HepG2 (cell line): ENCODE measurements around the gene MXRA8. TPM values are rescaled to one million over a fixed set of nuclear protein-coding genes. Genes with fewer than 3 reads are reported as not detected.

Source experiments
- FOXA1 ChIP-seq, 2 experiments: fragments of 450-650 bp in 1 of 2; sonication (generic) in 1 of 2; formaldehyde crosslinking in 1 of 2; IDR thresholded peaks; 2 replicates each; pipeline versions ENCODE4 v1.4.0 to v1.6.1; 2016 to 2020; ENCODE audit warnings: missing genetic modification reagents in 1 of 2
- GPN1 ChIP-seq: sonication (generic); formaldehyde crosslinking; IDR thresholded peaks from 2 replicates; pipeline ENCODE4 v1.5.1; 2020; ENCODE audit warnings: missing genetic modification reagents, borderline replicate concordance
- HNRNPLL ChIP-seq: fragments of 200-400 bp; formaldehyde crosslinking; IDR thresholded peaks from 2 replicates; pipeline ENCODE4 v1.6.1; 2017; ENCODE audit warnings: mild to moderate bottlenecking, low read depth, low read length; ENCODE audit not compliant: poor library complexity, severe bottlenecking
- POGZ ChIP-seq: sonication (generic); formaldehyde crosslinking; IDR thresholded peaks from 2 replicates; pipeline ENCODE4 v1.4.0; 2020; ENCODE audit warnings: mild to moderate bottlenecking, missing genetic modification reagents
- RNF2 ChIP-seq: fragments of 450-650 bp; conservative IDR thresholded peaks from 2 replicates; pipeline ENCODE4 v1.6.1; 2016; ENCODE audit warnings: low read depth
- ZFP36L1 ChIP-seq: sonication (generic); formaldehyde crosslinking; IDR thresholded peaks from 2 replicates; pipeline ENCODE4 v1.8.0; 2022; ENCODE audit warnings: mild to moderate bottlenecking, missing genetic modification reagents, moderate library complexity
- ZNF572 ChIP-seq: sonication (generic); formaldehyde crosslinking; IDR thresholded peaks from 2 replicates; pipeline ENCODE4 v1.5.1; 2020; ENCODE audit warnings: mild to moderate bottlenecking, missing genetic modification reagents
- ZNF749 ChIP-seq: sonication (generic); formaldehyde crosslinking; IDR thresholded peaks from 2 replicates; pipeline ENCODE4 v1.8.0; 2022; ENCODE audit warnings: mild to moderate bottlenecking, missing genetic modification reagents, moderate library complexity, borderline replicate concordance
- ZNF83 ChIP-seq: sonication (generic); formaldehyde crosslinking; IDR thresholded peaks from 2 replicates; pipeline ENCODE4 v1.4.0; 2020; ENCODE audit warnings: missing genetic modification reagents, mild to moderate bottlenecking, borderline replicate concordance
- ZNF891 ChIP-seq: sonication (generic); formaldehyde crosslinking; IDR thresholded peaks from 2 replicates; pipeline ENCODE4 v1.5.0; 2020; ENCODE audit warnings: mild to moderate bottlenecking, missing genetic modification reagents
- polyA plus RNA-seq, 8 experiments: library from polyadenylated mRNA; depleted of rRNA in 3 of 8; stranded (reverse) in 7 of 8; unstranded in 1 of 8; fragments of >200 nt; fragmentation: Illumina TruSeq in 4 of 8; extraction: Trizol in 4 of 8; gene quantifications; 2 replicates each; pipeline versions ENCODE4 v1.2.1 to v1.2.3, GENCODE V29; 2011 to 2016; ENCODE audit warnings: low read depth in 4 of 8, missing spikeins in 1 of 8, mixed read lengths in 1 of 8; ENCODE audit not compliant: insufficient read depth in 1 of 8
- total RNA-seq, 5 experiments: library from RNA; depleted of rRNA; stranded (reverse); fragments of >200 nt; fragmentation: Illumina TruSeq; extraction: Trizol; gene quantifications; 2 replicates each; pipeline ENCODE4 v1.2.3, GENCODE V29; 2016; ENCODE audit warnings: low read depth in 1 of 5
- TF ChIP-seq, protein P1 (sequence below): sonication (generic); formaldehyde crosslinking; IDR thresholded peaks from 2 replicates; pipeline ENCODE4 v1.5.1; 2020; ENCODE audit warnings: missing genetic modification reagents, mild to moderate bottlenecking, borderline replicate concordance
- TF ChIP-seq, protein P2 (sequence below): sonication (generic); formaldehyde crosslinking; IDR thresholded peaks from 2 replicates; pipeline ENCODE4 v1.5.1; 2020; ENCODE audit warnings: mild to moderate bottlenecking, missing genetic modification reagents, moderate library complexity
- TF ChIP-seq, protein P3 (sequence below): sonication (generic); formaldehyde crosslinking; IDR thresholded peaks from 2 replicates; pipeline ENCODE4 v1.8.0; 2022; ENCODE audit warnings: missing genetic modification reagents, mild to moderate bottlenecking, moderate library complexity, borderline replicate concordance
- TF ChIP-seq, protein P4 (sequence below): IDR thresholded peaks from 2 replicates; pipeline ENCODE4 v1.6.1; 2012; ENCODE audit warnings: inconsistent platforms
- TF ChIP-seq, protein P5 (sequence below): sonication (generic); formaldehyde crosslinking; IDR thresholded peaks from 2 replicates; pipeline ENCODE4 v1.8.0; 2022; ENCODE audit warnings: missing genetic modification reagents, mild to moderate bottlenecking, borderline replicate concordance
- TF ChIP-seq, protein P6 (sequence below): sonication (generic); formaldehyde crosslinking; IDR thresholded peaks from 2 replicates; pipeline ENCODE4 v1.5.1; 2020; ENCODE audit warnings: mild to moderate bottlenecking, missing genetic modification reagents, borderline replicate concordance

The MXRA8 gene
- total and polyA plus RNA-seq, 2 of the 13 experiments (the other 11 are each of a cell fraction or from before 2014, with no cell fraction given) = 19.8 to 44.8 TPM

DNA sequence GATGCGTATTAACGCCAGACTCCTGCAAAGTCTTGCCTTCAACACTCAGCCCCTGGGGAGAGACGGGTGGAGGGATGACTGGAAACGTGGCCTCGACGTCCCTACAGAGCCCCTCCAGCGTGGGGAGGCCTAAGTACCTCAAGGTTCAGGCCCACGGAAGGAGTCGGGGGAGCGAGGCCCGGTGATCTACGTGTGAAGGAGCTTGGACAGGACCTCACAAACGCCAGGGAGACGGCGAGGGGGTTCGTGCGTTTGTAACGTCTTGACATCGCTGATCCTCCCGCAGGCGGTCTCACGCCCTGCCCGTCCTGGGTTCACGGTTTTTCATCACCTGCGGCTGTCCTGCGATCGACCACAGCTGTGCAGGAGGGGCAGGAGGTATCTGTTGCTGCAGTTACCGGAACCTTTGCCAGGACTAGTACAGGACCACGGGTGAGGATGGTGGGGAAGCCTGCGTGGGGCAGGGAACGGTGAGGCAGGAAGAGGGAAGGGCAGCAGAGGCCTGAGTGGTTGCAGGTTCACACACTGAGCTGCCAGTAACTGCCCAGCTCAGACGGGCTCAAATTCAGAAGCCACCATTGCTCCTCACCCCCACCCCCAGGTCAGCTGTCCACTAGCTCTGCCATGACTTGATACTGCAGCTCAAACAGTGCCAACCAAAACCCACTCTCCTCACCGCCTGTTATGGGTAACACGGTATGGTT lies 41.7 kb upstream of the MXRA8 start (continued):
- TF ChIP-seq FOXA1 (IDR thresholded peaks at IDR 0.05) (no peak), FOXA1 (CRISPR knock-in tag; IDR thresholded peaks at IDR 0.05) (no peak), GPN1 (CRISPR knock-in tag) (no peak), POGZ (no peak), HNRNPLL (no peak), RNF2 (no peak), ZNF572 (CRISPR knock-in tag) (0 out of 2 replicates have a peak, but pooled peaks have one; percentile 39), ZFP36L1 (CRISPR knock-in tag) (no peak), ZNF891 (no peak), ZNF83 (CRISPR knock-in tag) (no peak), ZNF749 (CRISPR knock-in tag) (no peak)
- TF ChIP-seq, protein P1, sequence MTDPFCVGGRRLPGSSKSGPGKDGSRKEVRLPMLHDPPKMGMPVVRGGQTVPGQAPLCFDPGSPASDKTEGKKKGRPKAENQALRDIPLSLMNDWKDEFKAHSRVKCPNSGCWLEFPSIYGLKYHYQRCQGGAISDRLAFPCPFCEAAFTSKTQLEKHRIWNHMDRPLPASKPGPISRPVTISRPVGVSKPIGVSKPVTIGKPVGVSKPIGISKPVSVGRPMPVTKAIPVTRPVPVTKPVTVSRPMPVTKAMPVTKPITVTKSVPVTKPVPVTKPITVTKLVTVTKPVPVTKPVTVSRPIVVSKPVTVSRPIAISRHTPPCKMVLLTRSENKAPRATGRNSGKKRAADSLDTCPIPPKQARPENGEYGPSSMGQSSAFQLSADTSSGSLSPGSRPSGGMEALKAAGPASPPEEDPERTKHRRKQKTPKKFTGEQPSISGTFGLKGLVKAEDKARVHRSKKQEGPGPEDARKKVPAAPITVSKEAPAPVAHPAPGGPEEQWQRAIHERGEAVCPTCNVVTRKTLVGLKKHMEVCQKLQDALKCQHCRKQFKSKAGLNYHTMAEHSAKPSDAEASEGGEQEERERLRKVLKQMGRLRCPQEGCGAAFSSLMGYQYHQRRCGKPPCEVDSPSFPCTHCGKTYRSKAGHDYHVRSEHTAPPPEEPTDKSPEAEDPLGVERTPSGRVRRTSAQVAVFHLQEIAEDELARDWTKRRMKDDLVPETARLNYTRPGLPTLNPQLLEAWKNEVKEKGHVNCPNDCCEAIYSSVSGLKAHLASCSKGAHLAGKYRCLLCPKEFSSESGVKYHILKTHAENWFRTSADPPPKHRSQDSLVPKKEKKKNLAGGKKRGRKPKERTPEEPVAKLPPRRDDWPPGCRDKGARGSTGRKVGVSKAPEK (CRISPR knock-in tag) = 0 out of 2 replicates have a peak, but pooled peaks have one; percentile 58
- TF ChIP-seq, protein P2, sequence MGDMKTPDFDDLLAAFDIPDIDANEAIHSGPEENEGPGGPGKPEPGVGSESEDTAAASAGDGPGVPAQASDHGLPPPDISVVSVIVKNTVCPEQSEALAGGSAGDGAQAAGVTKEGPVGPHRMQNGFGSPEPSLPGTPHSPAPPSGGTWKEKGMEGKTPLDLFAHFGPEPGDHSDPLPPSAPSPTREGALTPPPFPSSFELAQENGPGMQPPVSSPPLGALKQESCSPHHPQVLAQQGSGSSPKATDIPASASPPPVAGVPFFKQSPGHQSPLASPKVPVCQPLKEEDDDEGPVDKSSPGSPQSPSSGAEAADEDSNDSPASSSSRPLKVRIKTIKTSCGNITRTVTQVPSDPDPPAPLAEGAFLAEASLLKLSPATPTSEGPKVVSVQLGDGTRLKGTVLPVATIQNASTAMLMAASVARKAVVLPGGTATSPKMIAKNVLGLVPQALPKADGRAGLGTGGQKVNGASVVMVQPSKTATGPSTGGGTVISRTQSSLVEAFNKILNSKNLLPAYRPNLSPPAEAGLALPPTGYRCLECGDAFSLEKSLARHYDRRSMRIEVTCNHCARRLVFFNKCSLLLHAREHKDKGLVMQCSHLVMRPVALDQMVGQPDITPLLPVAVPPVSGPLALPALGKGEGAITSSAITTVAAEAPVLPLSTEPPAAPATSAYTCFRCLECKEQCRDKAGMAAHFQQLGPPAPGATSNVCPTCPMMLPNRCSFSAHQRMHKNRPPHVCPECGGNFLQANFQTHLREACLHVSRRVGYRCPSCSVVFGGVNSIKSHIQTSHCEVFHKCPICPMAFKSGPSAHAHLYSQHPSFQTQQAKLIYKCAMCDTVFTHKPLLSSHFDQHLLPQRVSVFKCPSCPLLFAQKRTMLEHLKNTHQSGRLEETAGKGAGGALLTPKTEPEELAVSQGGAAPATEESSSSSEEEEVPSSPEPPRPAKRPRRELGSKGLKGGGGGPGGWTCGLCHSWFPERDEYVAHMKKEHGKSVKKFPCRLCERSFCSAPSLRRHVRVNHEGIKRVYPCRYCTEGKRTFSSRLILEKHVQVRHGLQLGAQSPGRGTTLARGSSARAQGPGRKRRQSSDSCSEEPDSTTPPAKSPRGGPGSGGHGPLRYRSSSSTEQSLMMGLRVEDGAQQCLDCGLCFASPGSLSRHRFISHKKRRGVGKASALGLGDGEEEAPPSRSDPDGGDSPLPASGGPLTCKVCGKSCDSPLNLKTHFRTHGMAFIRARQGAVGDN (CRISPR knock-in tag) = peak; percentile 58; the same call in 1 of the 2 replicates
- TF ChIP-seq, protein P3, sequence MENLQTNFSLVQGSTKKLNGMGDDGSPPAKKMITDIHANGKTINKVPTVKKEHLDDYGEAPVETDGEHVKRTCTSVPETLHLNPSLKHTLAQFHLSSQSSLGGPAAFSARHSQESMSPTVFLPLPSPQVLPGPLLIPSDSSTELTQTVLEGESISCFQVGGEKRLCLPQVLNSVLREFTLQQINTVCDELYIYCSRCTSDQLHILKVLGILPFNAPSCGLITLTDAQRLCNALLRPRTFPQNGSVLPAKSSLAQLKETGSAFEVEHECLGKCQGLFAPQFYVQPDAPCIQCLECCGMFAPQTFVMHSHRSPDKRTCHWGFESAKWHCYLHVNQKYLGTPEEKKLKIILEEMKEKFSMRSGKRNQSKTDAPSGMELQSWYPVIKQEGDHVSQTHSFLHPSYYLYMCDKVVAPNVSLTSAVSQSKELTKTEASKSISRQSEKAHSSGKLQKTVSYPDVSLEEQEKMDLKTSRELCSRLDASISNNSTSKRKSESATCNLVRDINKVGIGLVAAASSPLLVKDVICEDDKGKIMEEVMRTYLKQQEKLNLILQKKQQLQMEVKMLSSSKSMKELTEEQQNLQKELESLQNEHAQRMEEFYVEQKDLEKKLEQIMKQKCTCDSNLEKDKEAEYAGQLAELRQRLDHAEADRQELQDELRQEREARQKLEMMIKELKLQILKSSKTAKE (CRISPR knock-in tag) = no peak
- TF ChIP-seq, protein P4, sequence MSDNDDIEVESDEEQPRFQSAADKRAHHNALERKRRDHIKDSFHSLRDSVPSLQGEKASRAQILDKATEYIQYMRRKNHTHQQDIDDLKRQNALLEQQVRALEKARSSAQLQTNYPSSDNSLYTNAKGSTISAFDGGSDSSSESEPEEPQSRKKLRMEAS = no peak
- TF ChIP-seq, protein P5, sequence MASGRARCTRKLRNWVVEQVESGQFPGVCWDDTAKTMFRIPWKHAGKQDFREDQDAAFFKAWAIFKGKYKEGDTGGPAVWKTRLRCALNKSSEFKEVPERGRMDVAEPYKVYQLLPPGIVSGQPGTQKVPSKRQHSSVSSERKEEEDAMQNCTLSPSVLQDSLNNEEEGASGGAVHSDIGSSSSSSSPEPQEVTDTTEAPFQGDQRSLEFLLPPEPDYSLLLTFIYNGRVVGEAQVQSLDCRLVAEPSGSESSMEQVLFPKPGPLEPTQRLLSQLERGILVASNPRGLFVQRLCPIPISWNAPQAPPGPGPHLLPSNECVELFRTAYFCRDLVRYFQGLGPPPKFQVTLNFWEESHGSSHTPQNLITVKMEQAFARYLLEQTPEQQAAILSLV (CRISPR knock-in tag) = no peak
- TF ChIP-seq, protein P6, sequence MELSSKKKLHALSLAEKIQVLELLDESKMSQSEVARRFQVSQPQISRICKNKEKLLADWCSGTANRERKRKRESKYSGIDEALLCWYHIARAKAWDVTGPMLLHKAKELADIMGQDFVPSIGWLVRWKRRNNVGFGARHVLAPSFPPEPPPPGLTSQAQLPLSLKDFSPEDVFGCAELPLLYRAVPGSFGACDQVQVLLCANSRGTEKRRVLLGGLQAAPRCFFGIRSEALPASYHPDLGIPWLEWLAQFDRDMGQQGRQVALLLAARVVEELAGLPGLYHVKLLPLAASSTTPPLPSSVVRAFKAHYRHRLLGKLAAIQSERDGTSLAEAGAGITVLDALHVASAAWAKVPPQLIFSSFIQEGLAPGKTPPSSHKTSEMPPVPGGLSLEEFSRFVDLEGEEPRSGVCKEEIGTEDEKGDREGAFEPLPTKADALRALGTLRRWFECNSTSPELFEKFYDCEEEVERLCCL (CRISPR knock-in tag) = peak; percentile 62; the same call in 1 of the 2 replicates
